Stromal cell of bone marrow (primary cell): ENCODE data around the gene GPR31.
"Not testable (repeated sequence)": the region's sequence is repeated elsewhere in the genome, so short reads cannot be mapped to it uniquely, and the experiment has no call there.

ENCODE experiments used
- DNase-seq: peaks from one replicate; pipeline ENCODE4 v3.0.0-alpha.2; 2012; ENCODE audit warnings: low read depth

The GPR31 gene, protein sequence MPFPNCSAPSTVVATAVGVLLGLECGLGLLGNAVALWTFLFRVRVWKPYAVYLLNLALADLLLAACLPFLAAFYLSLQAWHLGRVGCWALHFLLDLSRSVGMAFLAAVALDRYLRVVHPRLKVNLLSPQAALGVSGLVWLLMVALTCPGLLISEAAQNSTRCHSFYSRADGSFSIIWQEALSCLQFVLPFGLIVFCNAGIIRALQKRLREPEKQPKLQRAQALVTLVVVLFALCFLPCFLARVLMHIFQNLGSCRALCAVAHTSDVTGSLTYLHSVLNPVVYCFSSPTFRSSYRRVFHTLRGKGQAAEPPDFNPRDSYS

DNA sequence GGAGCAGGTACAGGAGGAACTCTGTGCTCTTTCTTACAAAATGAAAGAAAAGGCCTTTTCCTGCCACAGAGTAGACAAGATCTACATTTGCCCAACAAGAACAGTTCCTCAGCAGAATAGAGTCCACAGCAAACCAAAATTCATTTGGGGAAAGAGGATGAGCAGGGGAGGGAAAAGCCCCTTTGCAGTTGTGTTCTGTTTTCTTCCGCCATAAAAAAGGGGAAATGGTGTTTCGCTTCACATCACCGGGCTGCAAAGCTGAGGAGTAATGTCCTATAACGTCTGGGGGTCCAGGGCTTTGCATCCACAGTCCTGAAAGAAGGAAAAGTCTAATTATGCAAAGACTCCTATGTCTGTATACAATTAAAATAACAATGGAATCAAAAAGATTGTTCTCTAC lies at the start of gene GPR31:
GPR31 (minus strand) TSS at position 118 of the 400 bp plus-strand sequence. CDS start 149 bp downstream, outside the sequence.
- DNase-seq = no peak

DNA sequence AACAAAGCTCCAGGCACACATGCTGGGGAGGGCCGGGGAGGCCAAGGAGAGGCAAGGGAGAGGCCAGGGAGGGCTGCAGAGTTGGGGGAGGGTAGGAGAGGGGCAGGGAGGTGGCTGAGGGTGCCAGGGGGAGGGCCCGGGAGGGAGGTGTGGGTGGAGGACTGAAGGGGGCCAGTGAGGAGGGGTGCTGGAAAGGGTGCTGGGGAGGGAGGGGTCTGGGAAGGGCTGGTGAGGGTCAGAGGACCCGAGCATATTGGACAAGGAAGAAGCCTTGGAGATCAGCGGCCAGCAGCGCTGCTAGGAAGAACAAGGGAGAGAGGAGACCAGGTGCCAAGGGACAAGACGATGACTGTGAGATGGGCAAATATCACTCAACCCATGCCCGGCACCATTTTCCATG lies 49.7 kb upstream of the GPR31 start:
- DNase-seq = no peak

DNA sequence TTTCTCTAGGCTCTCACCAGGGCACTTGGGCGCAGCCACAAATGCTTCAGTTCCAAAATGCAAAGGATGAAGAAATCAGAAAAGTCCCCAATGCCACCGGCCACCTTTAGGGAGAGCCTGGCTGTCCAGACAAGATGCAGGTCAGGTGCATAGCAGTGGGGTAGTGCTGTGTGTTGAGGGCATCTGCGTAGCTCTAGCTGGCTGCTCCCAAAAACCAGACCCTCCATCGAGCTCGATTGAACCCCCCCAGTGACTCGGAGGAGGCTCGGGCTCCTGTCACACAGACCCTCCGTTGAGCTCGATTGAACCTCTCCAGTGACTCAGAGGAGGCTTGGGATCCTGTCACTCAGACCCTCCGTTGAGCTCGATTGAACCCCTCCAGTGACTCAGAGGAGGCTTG lies 47.5 kb upstream of the GPR31 start:
- DNase-seq = not testable (repeated sequence)

DNA sequence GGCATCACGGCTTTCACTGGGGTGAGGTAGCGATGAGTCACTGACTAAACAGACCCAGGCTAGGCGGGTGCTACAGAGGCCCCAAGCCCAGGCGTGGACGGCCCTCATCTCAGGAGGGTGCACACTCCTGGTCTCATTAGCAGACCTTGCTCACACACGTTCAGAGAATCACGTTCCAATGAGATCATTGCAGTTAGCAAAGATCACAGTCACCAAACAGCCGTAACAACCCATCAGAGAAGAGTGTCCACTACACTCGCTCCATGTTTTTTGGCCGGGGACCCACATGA lies 46.2 kb upstream of the GPR31 start:
- not testable (repeated sequence) for DNase-seq

DNA sequence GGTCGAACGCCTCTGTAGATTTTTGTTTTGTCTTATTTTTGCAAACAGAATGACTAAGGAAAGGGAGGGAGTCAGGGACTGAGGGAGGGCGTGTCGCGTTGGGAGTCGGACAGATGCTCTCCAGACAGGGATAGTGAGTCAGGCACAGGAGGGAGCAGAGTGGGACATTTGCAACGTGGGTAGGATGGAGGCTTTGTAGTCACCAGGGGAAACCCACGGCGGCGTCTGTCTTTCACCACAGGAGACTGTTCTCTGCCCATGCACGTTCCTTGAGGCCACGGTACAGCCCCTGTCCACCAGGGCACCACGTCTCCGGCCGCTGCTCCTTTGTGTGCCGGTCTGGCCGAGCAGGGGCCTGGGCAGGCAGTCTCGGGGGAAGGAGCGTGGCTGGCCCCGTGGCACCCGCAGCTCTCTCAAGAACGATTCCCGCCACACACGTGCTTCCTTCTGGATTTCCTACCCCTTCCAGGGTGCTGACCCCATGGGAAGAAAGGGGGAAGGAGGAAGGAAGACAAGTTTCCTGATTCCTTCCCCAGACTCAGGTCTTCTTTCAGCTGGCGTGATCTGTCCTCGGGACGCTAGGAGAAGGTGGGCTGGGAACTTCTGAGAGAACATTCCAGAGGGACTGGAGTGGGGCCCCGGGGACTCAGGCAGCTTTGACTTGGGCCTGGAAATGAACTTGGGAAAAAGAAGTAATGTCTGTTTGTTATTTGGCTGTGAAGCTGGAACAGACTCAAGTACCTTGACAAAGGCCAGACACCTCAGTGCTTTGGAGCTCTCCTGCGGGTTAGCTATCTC lies 45.7 kb upstream of the GPR31 start:
- not testable (repeated sequence) for DNase-seq

DNA sequence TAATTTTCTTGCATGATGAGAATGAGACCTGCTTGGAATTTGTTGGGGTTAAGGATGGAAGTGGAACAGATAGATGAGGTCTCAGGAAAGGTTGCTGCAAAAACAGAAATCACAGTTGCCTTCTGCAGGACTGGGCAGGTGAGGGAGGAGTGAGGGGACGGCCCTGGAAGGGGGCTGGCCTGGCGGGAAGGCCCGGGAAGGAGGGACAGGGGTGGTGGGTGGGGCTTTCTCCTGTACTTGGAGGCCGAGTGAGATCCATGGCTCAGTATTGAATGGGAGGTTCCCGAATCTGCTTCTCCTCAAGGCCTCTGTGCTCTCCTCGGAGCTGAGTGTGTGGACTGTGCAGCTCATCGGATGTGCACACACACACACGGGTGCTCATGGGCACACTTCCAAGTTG lies 44.8 kb upstream of the GPR31 start:
- DNase-seq = not testable (repeated sequence)

DNA sequence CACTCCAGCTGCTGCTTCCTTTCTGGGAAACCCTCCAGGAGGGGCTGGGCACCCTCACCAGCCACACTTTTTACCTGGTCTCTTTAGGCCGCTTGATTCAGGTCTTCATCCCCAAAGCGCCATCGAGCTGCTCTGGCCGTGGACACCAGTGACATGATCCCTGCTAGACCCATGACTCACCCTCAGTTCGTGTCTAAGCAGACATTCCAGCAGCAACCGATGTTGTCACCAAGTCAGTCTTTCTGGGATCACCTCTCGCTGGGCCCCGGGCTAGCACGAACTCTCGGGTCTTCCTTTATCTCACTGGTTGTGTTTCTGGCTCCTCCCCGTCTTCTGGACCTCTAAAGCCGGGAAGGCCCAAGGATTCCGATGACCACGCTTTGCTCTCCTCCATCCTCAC lies 43.0 kb upstream of the GPR31 start:
- no peak for DNase-seq

DNA sequence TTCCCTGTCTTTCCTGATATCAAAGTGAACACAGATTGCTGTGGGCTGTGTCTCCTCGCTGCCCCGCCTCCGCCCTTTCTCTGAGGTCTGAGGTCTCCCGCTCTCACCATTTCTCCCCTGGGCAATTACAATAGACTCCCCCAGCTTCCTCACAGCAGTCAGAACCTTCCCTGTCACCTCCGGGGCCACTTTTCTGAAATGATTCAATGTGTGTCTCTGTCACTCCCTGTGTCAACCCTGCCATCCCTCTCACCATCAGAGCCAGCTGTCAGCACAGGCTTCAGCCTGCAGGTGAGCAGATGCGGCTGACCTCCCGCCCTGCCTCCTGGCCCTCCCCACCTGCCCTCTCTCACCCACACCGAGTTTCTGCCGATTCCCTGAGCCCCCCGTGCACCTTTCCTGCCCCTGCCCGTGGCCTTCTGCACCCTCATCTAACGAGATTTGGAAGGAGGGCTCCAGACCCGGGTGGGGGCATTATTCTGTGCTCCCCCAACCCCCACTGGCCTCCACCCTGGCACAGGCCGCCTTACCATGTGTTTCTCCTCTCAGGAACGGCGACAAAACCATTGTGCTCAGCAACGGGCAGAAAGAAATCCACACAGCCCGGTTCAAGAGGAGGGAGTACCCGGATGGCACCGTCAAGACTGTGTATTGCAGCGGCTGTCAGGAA lies 38.3 kb upstream of the GPR31 start:
- DNase-seq = not testable (repeated sequence)

DNA sequence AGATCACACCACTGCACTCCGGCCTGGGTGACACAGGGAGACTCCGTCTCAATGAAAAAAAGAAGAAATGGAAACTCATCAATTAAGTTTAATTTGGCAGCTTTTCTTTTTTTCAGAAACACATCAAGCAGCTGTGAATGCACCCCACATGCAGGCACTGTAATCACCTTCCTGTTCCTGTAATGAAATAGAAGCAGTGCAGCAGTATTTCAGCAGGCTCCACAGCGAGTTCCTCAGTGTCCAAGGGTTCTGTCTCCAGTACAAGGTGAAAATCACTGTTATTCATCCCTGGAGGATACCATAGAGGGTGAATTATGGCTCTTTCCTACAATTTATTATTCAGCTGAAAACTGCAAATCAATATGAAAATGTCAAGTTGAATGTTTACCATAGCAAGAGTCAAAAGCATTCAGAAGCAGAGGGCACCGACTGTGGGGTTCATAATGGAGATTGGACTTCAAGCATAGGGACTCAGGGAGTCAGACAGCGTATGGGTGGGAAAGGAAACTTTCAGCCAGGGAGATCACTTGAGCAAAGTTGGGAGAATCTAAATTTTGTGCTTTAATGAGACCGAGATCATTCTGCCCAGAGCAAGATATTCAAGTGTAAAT lies 35.8 kb upstream of the GPR31 start:
- DNase-seq = not testable (repeated sequence)

DNA sequence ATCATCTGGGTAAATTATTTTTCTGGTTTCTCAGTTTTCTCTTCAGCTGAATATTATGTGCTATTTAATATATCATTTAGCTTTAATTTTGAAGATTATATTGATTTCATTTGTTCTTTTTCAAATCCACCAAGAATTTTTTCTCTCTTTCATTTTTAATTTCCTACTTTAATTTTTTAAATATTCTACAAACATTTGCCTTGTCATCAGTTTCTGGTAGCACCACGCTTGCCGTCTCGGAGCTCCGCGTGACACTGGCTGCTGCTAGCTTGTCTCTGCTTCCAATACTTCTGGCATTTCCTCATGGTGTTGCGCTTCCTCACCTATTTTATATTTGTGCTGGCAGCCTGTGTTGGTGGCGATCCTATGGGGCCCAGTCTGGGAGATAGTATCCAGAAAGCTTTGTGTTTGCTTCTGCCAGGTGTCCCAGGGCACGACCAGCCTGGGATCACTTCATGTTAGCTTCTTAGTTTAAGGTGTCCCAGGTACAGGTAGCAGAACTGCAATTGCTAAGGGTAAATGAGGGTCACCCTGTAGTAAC lies 33.3 kb upstream of the GPR31 start:
- not testable (repeated sequence) for DNase-seq

DNA sequence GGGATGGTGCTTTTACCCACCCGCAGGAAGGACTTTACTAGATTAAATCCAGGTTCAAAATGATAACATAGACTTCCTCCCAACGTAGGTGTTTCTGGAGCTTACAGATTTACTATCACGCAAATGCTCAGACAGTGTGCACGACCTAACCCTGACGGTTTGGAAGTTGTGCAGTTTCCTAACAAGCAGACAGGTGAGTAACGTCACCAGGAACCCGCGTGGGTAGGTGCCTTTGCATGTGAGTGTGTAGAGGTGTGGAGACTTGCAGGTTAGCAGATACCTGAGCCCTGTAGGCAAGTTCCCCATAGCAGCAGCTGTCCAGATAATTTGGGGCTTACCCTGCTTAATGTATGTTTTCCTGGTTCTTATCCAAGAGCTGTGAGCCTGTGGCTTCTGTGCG lies 29.5 kb upstream of the GPR31 start:
- not testable (repeated sequence) for DNase-seq

DNA sequence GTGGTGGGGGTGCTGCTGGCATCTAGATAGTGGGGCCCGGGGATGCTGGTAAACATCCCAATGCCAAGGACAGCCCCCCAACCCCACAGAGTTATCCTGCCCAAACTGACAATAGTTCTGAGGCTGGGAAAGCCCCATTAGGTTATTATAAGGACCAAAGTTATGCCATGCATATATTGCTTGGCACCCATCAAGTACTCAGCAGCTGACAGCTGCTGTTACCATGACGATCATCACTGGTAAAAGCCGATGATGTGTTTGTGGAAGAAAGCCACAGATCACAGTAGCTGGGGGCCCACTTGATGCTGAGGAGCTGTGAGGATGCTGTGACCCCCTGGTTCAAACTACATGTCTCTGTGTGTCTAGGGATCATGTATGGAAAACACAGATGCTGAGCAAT lies 27.3 kb upstream of the GPR31 start:
- DNase-seq = not testable (repeated sequence)

DNA sequence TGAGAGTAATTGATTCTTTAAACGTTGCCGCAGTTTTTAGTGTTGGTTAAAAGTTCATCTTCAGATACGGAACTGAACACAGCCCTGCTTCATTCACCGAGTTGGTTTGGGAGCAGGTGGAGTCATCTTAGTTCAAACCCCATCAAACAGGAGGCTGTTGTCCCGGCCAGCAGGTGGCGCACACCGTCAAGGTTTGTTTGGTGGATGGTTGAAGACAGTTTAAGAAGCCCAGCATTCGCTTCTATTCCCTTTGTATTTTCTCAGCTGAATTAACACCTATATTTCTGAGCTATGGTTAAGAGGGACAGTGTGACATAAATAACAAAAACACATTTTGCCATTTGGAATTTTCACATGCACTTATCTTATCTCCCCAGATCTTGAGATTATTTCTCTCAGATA lies 25.1 kb upstream of the GPR31 start:
- not testable (repeated sequence) for DNase-seq

DNA sequence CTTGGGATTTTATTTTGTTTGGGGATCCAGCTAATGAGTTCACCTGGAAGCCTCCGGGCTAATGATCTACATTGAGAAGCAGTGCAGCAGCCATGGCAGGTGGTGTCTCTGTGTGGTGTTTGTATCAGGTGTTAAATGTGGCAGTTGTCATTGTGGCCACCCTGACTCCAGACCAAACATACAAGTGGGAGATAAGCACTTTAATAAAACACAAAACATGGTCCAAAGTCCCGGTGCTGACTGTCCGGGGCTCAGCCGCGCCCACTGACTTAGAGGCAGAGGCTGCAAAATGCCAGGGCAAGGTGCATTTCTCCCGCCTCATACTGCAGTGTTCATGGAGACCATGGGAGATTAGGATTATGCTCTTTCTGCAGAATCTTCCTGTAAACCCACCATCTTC lies 23.6 kb upstream of the GPR31 start:
- not testable (repeated sequence) for DNase-seq

DNA sequence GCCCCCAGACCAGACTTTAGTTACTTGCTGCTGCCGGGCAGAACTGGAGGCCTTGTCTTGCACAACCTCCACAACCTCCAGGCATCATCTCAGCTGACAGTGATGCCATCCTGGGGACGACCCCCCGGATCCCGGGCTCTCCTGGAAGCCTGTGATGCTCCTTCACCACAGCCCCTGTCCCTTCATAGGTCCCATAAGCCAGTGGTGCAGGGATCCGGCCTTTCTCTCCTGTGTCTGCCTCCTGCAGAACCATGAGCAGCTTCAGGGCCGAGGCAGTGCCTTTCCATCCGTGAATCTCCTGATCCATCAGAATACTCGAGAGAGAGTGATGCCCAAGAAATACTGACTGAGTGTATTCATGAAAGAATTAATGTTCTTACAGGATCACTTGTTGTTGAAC lies 22.3 kb upstream of the GPR31 start:
- not testable (repeated sequence) for DNase-seq

DNA sequence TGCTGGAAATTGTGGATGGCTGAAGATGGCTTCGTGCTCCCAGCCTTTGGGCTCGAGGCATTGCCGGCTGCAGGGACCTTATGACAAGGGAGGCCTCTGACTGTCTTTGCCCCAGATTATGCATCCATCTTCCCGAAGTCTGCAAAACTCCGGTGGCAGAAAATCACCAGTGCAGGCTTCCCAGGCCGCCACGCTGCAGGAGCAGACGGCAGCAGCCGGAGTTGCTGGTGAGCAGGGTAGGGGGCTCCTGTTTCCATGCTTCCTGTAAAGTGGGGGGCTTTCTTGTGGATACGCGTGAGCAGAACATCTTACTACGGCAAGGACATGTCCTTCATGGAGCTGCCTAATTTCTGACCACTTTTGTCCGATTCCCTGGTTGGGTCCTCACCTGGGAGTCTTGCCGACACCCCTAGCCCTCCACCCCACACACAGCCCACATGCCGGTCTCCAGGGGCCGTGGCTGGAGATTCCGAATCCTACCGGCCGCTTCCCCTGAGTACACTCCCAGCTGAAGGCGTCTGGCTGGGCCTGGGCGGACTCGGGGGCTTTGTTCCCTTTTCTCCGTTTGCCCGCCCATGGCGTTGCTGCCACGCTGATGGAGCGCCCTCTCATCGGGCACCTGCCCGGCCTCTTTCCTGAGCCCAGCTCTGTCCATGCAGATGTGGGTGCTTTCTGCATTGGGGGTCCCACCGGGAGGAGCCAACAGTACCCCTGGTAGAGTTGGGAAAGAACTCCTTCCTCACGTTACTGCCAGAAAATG lies 21.3 kb upstream of the GPR31 start:
- DNase-seq = not testable (repeated sequence)

DNA sequence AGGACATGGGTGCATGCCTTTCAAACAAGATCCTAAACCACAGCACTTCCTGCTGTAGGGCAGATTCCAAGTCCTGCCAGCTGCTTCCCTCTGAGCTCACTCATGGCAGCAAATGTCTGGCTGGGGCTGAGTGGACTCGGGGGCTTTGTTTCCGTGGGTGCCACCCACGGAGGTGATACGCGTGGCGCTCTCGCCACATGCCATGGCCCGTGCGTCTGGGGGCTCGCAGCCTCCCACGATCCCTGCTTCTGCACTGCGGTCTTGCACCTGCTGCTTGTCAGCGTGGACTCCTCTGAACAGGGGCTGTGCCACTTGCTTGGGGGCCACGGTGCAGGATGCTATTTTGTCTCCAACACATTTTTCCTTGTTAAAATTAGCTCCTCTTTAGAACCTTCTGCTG lies 19.5 kb upstream of the GPR31 start:
- DNase-seq = not testable (repeated sequence)

DNA sequence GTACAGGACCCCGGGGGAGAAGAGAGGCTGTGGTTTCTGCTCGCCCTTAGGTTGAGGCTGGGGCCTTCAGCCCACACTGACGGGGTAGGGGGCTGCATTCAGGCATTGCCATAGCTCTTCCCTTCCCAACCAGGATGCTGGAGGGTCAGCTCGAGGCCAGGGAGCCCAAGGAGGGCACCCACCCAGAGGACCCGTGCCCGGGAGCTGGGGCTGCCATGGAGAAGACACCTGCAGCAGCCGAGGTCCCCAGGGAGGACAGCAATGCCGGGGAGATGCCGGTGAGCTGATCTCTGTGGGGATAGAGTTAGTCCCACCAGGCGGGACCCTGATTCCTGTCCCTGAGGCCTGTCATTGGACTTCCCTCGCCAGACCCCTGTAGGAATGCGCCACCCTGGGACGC lies 14.2 kb upstream of the GPR31 start:
- not testable (repeated sequence) for DNase-seq

DNA sequence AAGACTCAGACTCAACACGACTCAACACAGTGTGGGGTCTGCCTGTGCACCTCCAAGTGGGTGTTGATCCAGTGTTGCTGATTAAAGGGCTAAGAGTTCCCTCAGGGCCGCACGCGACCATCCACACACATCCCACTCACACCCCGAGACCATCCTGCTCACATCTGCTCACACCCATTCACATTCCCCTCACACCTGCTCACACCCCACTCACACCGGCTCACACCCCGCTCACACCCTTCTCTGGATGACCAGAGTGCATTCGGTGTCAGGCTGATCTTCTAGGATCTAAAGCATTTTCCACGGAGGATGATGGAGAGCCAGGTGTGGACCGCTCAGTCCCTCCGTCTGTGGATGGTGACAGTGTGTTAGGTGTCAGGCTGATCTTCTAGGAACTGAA lies 13.5 kb upstream of the GPR31 start:
- not testable (repeated sequence) for DNase-seq

DNA sequence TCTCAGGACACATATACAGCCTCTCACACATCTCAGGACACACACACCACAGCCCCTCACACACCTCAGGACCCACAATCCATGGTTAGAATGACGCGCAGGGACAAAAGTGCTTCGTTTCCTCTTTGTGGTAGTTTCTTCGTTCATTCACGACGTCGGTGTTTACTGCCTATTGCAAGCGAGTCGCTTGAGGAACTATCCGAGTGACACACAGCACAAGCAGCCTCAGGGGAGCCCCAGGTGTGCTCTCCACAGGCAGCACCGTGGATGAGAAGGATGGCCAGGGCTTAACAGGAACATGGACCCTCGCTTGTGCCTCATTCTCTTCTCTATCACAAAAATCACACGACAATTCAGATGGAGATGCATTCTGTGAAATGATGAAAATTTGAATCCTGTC lies 12.1 kb upstream of the GPR31 start:
- not testable (repeated sequence) for DNase-seq

DNA sequence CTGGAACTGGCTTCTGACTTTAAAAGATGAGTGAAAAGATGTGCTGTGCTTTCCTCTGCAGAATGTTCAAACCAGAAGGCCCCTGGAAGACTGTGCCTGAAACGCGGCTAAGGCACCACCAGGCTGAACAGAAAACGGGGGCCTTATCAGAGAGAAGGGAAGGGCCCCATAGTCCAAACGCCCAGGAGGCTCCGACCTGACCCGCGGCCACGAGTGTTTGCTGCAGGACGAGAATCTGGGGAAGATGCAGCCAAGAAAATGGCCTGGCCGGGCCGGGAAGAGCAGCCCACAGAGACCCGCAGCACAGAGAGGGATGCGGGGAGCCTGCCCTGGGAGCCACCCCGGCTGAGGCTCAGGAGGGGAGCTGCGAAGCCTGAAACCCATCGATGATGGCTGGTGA lies 10.5 kb upstream of the GPR31 start:
- DNase-seq = not testable (repeated sequence)
